Measurements from ENCODE around the gene HIC1. TPM values are rescaled to one million over a fixed set of nuclear protein-coding genes. Genes with fewer than 3 reads are reported as not detected.

The HIC1 gene
- total and polyA plus RNA-seq, 9 of the 15 experiments (the other 6 are each of a cell fraction or from before 2014, with no cell fraction given): 0.01 to 2.5 (median 0.18) TPM

DNA sequence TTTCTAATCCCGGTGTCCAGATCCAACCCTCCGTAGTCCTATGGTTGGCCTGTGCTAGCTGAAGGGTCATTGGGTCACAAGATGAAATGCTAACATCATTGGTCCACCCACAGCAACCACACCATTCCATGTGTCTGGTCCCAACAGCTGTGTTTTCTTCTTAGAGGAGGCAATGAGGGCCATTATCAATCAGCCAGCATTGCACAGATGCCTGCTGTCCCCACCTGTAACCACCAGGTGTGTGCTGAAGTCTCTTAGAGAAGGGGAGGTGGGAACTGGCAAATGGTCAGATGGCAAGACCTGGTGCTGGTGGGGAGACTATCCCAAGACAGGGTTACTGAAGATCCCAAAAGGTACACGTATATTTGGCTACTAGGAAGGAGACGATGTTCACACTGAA is 37.4 kb downstream of the HIC1 start:
- in situ Hi-C loops (cut with MboI) (no loop called here), intact Hi-C loops (cut with micrococcal nuclease) (no loop called here)
- H3K79me2 ChIP-seq (ENCODE audit: control insufficient read depth, insufficient read depth, low read length): no peaks in the 10 kb centered on the region
- H3K9me1 ChIP-seq (ENCODE audit: control insufficient read depth, insufficient read depth, low read length): peaks cover 4% of the 10 kb centered on the region
- H3K9ac ChIP-seq (ENCODE audit: insufficient read depth in 1 of 2, low read depth in 2 of 2, low read length in 2 of 2): no peak overlapping the region
- no peak overlapping the region for H3K4me2 ChIP-seq (ENCODE audit: insufficient read depth, low read length)
- DNase-seq (ENCODE audit: extremely low read depth in 1 of 4, low spot score in 3 of 4) (no peak), FAIRE-seq (no peak), ATAC-seq (no peak)
- H2AFZ ChIP-seq (ENCODE audit: low read depth, low read length): no peak overlapping the region
- ChIA-PET POLR2A (interaction anchor here (1.0 kb wide), 1 partner anchor 8 kb away, joined by 3 read pairs; no protein-coding TSS in a partner anchor), CTCF (ENCODE audit: low intra/inter-chr PET ratio) (no interaction called here)
- no peaks in the 10 kb centered on the region for H3K27me3 ChIP-seq (ENCODE audit: control insufficient read depth in 2 of 2, insufficient read depth in 2 of 2, low read length in 2 of 2)
- no peak overlapping the region for H3K27ac ChIP-seq (ENCODE audit: extremely low read depth, low read depth, low read length)
- H3K4me1 ChIP-seq (replicated peaks in 1 of 2; ENCODE audit: control insufficient read depth in 2 of 2, insufficient read depth in 2 of 2, low read length in 2 of 2): peaks cover 16 to 26% of the 10 kb centered on the region in 2 experiments
- WGBS (ENCODE audit: insufficient coverage, low coverage, missing lambda C conversion rate): 100% methylated on average over 4 of the region's 4 CpGs
- no peaks in the 10 kb centered on the region for H3K9me3 ChIP-seq (replicated peaks; ENCODE audit: control insufficient read depth, insufficient read depth, low read depth, low read length)
- H3K4me3 ChIP-seq: no peak overlapping the region
- TF ChIP-seq ZNF347 (CRISPR knock-in tag; IDR thresholded peaks at IDR 0.05; ENCODE audit: low read depth) (no peak), BCOR (IDR thresholded peaks at IDR 0.05) (no peak), ESRRB (CRISPR knock-in tag; IDR thresholded peaks at IDR 0.05; ENCODE audit: borderline replicate concordance) (no peak), ZSCAN32 (CRISPR knock-in tag; IDR thresholded peaks at IDR 0.05) (no peak), FUS (optimal IDR thresholded peaks at IDR 0.05; ENCODE audit: low read depth, low read length) (no peak), TFAM (CRISPR knock-in tag; conservative IDR thresholded peaks at IDR 0.05) (no peak), ZNF140 (CRISPR knock-in tag; IDR thresholded peaks at IDR 0.05) (no peak), CC2D1A (IDR thresholded peaks at IDR 0.05) (no peak), ZNF445 (CRISPR knock-in tag; IDR thresholded peaks at IDR 0.05; ENCODE audit: low read depth) (no peak), HINFP (tag; conservative IDR thresholded peaks at IDR 0.05; ENCODE audit: low read depth) (no peak), CEBPZ (IDR thresholded peaks at IDR 0.05; ENCODE audit: borderline replicate concordance, low read depth, low read length) (no peak), KLF16 (IDR thresholded peaks at IDR 0.05) (no peak), ZBTB11 (CRISPR knock-in tag; IDR thresholded peaks at IDR 0.05) (no peak)
- no TSS peak for BruUV-seq (replicated peaks)
- H3K36me3 ChIP-seq (ENCODE audit: control insufficient read depth, insufficient read depth, low read length): peaks cover 4% of the 10 kb centered on the region; the same call in 1 of the 3 replicates
- no peaks in the 10 kb centered on the region for H4K20me1 ChIP-seq (replicated peaks; ENCODE audit: control insufficient read depth, insufficient read depth, low read length)

Measured in K562 (cell line).